ENCODE measurements around the gene TRMT61A. TPM values are rescaled to one million over a fixed set of nuclear protein-coding genes. Genes with fewer than 3 reads are reported as not detected.
A peak's percentile ranks its signal among the peaks of the same experiment; 100 is the strongest.

Gene TRMT61A
- total RNA-seq, 1 experiment from 2014 or later = 18.8 TPM

DNA sequence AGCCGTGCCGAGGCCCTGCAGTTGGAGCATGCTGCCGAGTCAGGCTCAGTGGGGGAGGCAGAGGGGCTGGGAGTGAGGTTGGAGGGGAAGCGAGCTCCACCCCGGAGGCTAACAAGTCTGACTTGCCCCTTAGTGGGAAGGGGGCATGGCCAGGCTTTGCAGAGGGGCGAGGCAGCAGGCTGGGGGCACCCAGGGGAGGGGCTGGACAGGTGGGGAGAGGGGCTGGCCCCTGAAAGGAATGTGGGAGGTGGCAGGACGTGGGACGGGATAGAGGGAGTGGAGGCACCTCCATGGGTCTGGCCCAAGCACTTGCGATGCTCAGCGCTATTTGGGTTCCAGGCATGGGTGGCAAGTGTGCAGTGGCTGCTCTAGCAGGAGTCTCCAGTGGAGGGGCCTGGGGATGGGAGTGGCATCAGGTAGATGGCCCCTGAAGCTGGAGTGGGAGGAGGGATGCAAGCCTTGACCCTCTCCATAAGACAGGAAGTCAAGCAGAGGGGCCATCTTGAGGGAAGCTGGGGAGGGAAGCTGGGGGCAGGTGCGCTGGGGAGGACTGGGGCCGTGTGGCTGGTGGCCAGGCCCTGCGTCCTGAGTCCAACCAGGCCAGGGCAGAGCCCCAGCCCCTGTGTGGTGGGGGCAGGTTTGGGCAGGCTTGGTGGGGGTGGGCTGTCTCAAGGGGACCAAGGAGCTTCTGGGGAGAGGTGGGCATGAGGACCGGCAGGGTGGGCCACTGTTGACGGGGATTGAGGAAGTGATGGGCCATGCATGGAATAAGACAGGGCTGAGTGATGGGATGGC is 2.6 kb downstream of the TRMT61A start:
- H3K27ac ChIP-seq = no peak overlapping the region
- no peaks in the 10 kb centered on the region for H3K27me3 ChIP-seq (replicated peaks)
- H3K4me3 ChIP-seq = no peak overlapping the region
- peaks cover 50% of the 10 kb centered on the region for H3K36me3 ChIP-seq
- H3K9me3 ChIP-seq (replicated peaks) = no peaks in the 10 kb centered on the region
- H3K4me1 ChIP-seq (replicated peaks) = peaks cover 32% of the 10 kb centered on the region
- no peak for DNase-seq (ENCODE audit: low read depth in 1 of 2, low spot score in 2 of 2)

DNA sequence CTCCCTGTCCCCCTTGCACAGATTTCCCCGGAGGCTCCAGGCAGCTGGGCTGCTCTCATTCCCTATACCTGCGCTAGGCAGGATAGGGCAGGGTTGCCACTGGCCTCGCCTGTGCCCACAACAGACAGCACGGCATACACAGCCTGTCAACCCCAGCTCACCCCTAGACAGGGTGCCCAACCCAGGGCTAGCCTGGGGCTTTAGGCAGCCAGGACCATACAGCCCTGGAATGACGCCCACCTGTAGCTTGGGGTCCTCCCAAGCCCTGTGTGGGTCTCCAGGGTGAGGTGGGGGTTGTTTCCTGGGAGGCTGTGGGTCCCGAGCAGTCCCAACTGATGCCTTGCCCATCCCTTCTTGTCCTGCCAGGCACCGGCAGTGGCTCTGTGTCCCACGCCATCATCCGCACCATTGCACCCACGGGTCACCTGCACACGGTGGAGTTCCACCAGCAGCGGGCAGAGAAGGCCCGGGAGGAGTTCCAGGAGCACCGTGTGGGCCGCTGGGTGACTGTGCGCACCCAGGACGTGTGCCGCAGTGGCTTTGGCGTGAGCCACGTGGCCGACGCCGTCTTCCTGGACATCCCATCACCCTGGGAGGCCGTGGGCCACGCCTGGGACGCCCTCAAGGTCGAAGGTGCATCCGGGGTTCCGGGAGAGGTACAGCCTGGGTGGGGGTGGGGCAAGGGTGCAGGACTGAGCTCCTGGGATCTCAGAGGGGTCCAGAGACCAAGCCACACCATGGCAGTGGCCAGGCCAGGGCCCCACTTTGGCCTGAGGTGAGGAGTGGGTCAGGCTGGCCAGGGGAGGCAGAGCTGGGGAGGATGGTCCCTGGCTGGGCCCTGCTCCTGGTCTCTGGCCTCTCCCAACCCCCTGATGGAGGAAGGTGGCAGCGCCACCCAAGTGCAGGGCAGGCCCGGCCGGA is 3.5 kb downstream of the TRMT61A start:
- H3K4me1 ChIP-seq (replicated peaks) = peaks cover 38% of the 10 kb centered on the region

GRCh38 chr14:103533137-103533998 is 4.4 kb downstream of the TRMT61A start:
- Histone ChIP-seq H3K9me3 (replicated peaks) (no peaks in the 10 kb centered on the region), H3K27me3 (replicated peaks) (no peaks in the 10 kb centered on the region)
- DNase-seq (ENCODE audit: low read depth in 1 of 2, low spot score in 2 of 2) = no peak

More for the DNA sequence above, 3.5 kb downstream of the TRMT61A start:
- no peak for DNase-seq (ENCODE audit: low read depth in 1 of 2, low spot score in 2 of 2)
- Histone ChIP-seq H3K27me3 (replicated peaks) (no peaks in the 10 kb centered on the region), H3K27ac (no peak overlapping the region), H3K4me3 (no peak overlapping the region), H3K9me3 (replicated peaks) (no peaks in the 10 kb centered on the region), H3K36me3 (peaks cover 56% of the 10 kb centered on the region)

DNA sequence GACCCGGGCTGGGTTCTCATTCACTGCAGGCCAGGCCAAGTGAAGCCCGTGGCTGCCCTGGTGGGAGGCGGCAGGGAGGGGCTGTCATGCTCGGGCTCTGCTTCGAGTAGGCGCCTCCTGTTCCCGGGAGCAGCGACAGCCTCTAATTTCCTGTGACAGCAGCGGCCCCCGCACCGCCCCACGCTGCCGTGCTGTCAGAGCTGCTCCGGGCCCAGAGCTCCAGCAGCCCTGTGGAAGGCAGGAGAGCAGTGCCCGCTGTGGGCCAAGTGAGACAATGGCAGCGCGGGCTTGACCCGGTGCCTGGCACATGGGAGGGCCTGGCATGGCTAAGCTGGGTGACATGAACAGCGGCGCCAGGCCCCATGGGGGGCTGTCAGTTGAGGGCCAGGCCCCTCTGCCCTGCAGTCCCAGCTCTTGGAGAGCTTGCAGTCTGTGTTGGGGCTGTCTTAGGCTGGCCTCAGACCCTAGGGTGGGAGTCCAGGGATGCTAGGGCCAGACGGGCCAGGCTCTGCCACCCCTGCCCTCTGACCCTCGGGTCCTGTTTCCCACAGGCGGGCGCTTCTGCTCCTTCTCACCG is 5.1 kb downstream of the TRMT61A start:
- Histone ChIP-seq H3K4me1 (replicated peaks) (peaks cover 32% of the 10 kb centered on the region), H3K27ac (no peak overlapping the region), H3K9me3 (replicated peaks) (no peaks in the 10 kb centered on the region), H3K36me3 (peaks cover 55% of the 10 kb centered on the region), H3K27me3 (replicated peaks) (no peaks in the 10 kb centered on the region), H3K4me3 (no peak overlapping the region)
- no peak for DNase-seq (ENCODE audit: low read depth in 1 of 2, low spot score in 2 of 2)

More at GRCh38 chr14:103533137-103533998, 4.4 kb downstream of the TRMT61A start:
- Histone ChIP-seq H3K4me3 (no peak overlapping the region), H3K27ac (no peak overlapping the region), H3K36me3 (peaks cover 56% of the 10 kb centered on the region), H3K4me1 (replicated peaks) (peaks cover 36% of the 10 kb centered on the region)

- peak; percentile 29 to 76 for DNase-seq (ENCODE audit: low read depth in 1 of 2, low spot score in 2 of 2)
- Histone ChIP-seq H3K4me3 (no peak overlapping the region), H3K9me3 (replicated peaks) (no peaks in the 10 kb centered on the region), H3K36me3 (peaks cover 55% of the 10 kb centered on the region), H3K4me1 (replicated peaks) (peaks cover 34% of the 10 kb centered on the region), H3K27me3 (replicated peaks) (no peaks in the 10 kb centered on the region), H3K27ac (peak overlapping the region; percentile 45)
Observed at GRCh38 chr14:103534576-103535061, 5.6 kb downstream of the TRMT61A start.

- Histone ChIP-seq H3K9me3 (replicated peaks) (no peaks in the 10 kb centered on the region), H3K27me3 (replicated peaks) (no peaks in the 10 kb centered on the region), H3K4me1 (replicated peaks) (peaks cover 33% of the 10 kb centered on the region), H3K4me3 (no peak overlapping the region), H3K36me3 (peaks cover 52% of the 10 kb centered on the region), H3K27ac (peak overlapping the region; percentile 45)
- DNase-seq (ENCODE audit: low read depth in 1 of 2, low spot score in 2 of 2) = no peak
Observed at GRCh38 chr14:103535081-103535890, 6.3 kb downstream of the TRMT61A start.

GRCh38 chr14:103535891-103536565 is 7.0 kb downstream of the TRMT61A start:
- H3K4me3 ChIP-seq = no peak overlapping the region
- no peaks in the 10 kb centered on the region for H3K9me3 ChIP-seq (replicated peaks)
- no peak overlapping the region for H3K27ac ChIP-seq
- peaks cover 44% of the 10 kb centered on the region for H3K36me3 ChIP-seq
- peaks cover 38% of the 10 kb centered on the region for H3K4me1 ChIP-seq (replicated peaks)
- no peaks in the 10 kb centered on the region for H3K27me3 ChIP-seq (replicated peaks)
- DNase-seq (ENCODE audit: low read depth in 1 of 2, low spot score in 2 of 2) = no peak

GRCh38 chr14:103536693-103537092 is 7.7 kb downstream of the TRMT61A start:
- DNase-seq (ENCODE audit: low read depth in 1 of 2, low spot score in 2 of 2) = no peak
- peaks cover 41% of the 10 kb centered on the region for H3K36me3 ChIP-seq
- no peak overlapping the region for H3K27ac ChIP-seq
- H3K27me3 ChIP-seq (replicated peaks) = no peaks in the 10 kb centered on the region
- H3K9me3 ChIP-seq (replicated peaks) = no peaks in the 10 kb centered on the region
- H3K4me1 ChIP-seq (replicated peaks) = peaks cover 44% of the 10 kb centered on the region
- H3K4me3 ChIP-seq = no peak overlapping the region

GRCh38 chr14:103537175-103537990 is 8.4 kb downstream of the TRMT61A start:
- Histone ChIP-seq H3K27me3 (replicated peaks) (no peaks in the 10 kb centered on the region), H3K27ac (no peak overlapping the region), H3K9me3 (replicated peaks) (no peaks in the 10 kb centered on the region), H3K36me3 (peaks cover 41% of the 10 kb centered on the region), H3K4me1 (replicated peaks) (peaks cover 51% of the 10 kb centered on the region), H3K4me3 (no peak overlapping the region)
- no peak for DNase-seq (ENCODE audit: low read depth in 1 of 2, low spot score in 2 of 2)

DNA sequence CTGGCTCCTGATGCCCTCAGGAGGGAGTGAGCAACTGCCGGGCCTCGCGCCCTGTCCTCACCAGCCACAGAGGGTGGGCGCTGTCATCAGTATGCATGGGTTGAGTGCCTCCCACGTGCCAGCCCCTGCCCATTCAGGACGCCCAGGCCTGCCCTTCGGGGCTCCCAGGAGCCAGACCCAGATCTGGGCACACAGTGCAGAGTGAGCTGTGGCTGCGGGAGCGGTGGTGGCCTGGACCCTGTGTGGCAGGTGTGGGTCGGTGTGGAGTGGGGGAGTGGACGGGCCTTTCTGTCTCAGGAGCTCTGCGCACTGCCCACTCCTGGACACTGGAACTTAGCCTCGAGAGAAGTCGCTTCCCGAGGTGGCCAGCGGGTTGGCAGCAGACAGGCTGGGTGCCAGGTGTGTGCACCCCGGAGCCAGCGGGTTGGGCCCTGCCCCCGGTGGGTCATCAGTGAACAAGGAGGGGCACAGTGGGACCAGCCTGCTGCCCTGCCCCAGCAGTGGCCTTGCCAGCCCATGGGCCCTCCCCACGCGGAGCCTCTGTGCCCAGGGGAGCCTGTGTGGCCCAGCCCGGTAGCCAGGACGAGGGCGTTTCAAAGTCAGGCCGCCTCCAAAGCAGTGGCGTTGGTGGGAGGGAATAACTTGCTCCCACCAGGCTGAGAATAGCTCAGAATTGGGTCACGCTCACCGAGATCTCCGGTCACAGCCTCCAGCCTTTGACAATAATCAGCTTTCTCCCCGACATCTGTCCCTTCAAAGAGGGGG is 9.5 kb downstream of the TRMT61A start:
- no peak overlapping the region for H3K27ac ChIP-seq
- H3K4me3 ChIP-seq = no peak overlapping the region
- no peaks in the 10 kb centered on the region for H3K27me3 ChIP-seq (replicated peaks)
- H3K36me3 ChIP-seq = peaks cover 36% of the 10 kb centered on the region
- H3K4me1 ChIP-seq (replicated peaks) = peaks cover 62% of the 10 kb centered on the region
- no peaks in the 10 kb centered on the region for H3K9me3 ChIP-seq (replicated peaks)
- DNase-seq (ENCODE audit: low read depth in 1 of 2, low spot score in 2 of 2) = no peak

Measured in SJSA1 (cell line).